ENCODE data around the gene ADD3.

DNA sequence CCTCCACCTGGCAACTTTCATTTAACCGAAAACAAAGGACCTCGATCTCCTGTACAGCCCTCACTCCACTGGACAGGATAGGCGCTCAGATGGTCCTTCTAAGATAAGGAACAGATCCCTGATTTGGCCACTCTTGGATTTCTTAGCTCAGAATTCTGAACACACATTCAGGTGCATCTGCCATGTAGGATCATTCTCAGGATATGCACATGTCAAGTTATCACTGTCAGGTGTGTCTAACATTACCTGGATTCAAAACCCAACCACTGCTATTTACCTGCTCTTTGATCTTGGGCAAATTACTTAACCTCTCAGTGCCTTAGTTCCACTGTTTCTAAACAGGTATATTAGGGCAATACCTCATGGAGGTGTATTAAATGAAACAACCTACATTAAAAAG lies 12.2 kb upstream of the ADD3 start:
- TF ChIP-seq POLR2A (IDR thresholded peaks at IDR 0.05) (no peak), CTCF (IDR thresholded peaks at IDR 0.05) (no peak)
